Iris pigment epithelial cell (primary cell): ENCODE data around the gene ZNF564.
"Not testable (repeated sequence)": the region's sequence is repeated elsewhere in the genome, so short reads cannot be mapped to it uniquely, and the experiment has no call there.

Source experiments
- DNase-seq: peaks from one replicate; pipeline ENCODE4 v3.0.0-alpha.2; 2011; ENCODE audit warnings: low read depth

The ZNF564 gene

GRCh38 chr19:12496480-12496879 is 54.8 kb downstream of the ZNF564 start:
- DNase-seq = no peak

GRCh38 chr19:12495002-12495802 is 56.1 kb downstream of the ZNF564 start:
- peak; percentile 80 for DNase-seq

GRCh38 chr19:12494260-12494860 is 56.9 kb downstream of the ZNF564 start:
- no peak for DNase-seq

GRCh38 chr19:12486265-12486783 is 65.0 kb downstream of the ZNF564 start:
- not testable (repeated sequence) for DNase-seq

- no peak for DNase-seq
Measured at GRCh38 chr19:12485571-12485970, 65.7 kb downstream of the ZNF564 start.

GRCh38 chr19:12485052-12485416 is 66.2 kb downstream of the ZNF564 start:
- DNase-seq = peak; percentile 11

- DNase-seq = peak; percentile 74
Measured at GRCh38 chr19:12484371-12485051, 66.8 kb downstream of the ZNF564 start, which contains the start of gene ZNF709. TSS of gene ZNF709 (minus strand) at chr19:12484816. CDS start at chr19:12484657, 159 bp downstream.

GRCh38 chr19:12484011-12484370 is 67.3 kb downstream of the ZNF564 start:
- DNase-seq = no peak

GRCh38 chr19:12482509-12482886 is 68.8 kb downstream of the ZNF564 start:
- no peak for DNase-seq

- no peak for DNase-seq
Measured at GRCh38 chr19:12481781-12482508, 69.3 kb downstream of the ZNF564 start.

- no peak for DNase-seq
Measured at GRCh38 chr19:12478234-12478941, 72.9 kb downstream of the ZNF564 start.
